Embryonic facial prominence (tissue), 1 donor: ENCODE measurements around the gene RNF220.

ENCODE experiments used
- DNase-seq: peaks from one replicate; pipeline ENCODE4 v3.0.0-alpha.2; 2016; ENCODE audit errors: extremely low spot score

Gene RNF220

GRCh38 chr1:44587796-44588460 lies 182.9 kb downstream of the RNF220 start:
- no peak for DNase-seq

GRCh38 chr1:44588551-44589210 lies 183.6 kb downstream of the RNF220 start:
- DNase-seq = no peak

- DNase-seq = no peak
Observed at GRCh38 chr1:44590475-44590874, 185.4 kb downstream of the RNF220 start.

- DNase-seq = no peak
Observed at GRCh38 chr1:44591381-44591780, 186.3 kb downstream of the RNF220 start.

- no peak for DNase-seq
Observed at GRCh38 chr1:44592208-44593145, 187.4 kb downstream of the RNF220 start.

- DNase-seq = no peak
Observed at GRCh38 chr1:44594353-44594752, 189.3 kb downstream of the RNF220 start.

- DNase-seq = no peak
Observed at GRCh38 chr1:44594871-44595735, 190.0 kb downstream of the RNF220 start.

GRCh38 chr1:44596511-44596910 lies 191.5 kb downstream of the RNF220 start:
- DNase-seq = no peak

- no peak for DNase-seq
Observed at GRCh38 chr1:44598167-44598566, 193.1 kb downstream of the RNF220 start.

- no peak for DNase-seq
Observed at GRCh38 chr1:44602634-44603628, 197.9 kb downstream of the RNF220 start.

GRCh38 chr1:44603718-44604117 lies 198.7 kb downstream of the RNF220 start:
- no peak for DNase-seq

- DNase-seq = no peak
Observed at GRCh38 chr1:44604157-44604955, 199.3 kb downstream of the RNF220 start.

- DNase-seq = no peak
Observed at GRCh38 chr1:44605914-44606615, 201.0 kb downstream of the RNF220 start.

- no peak for DNase-seq
Observed at GRCh38 chr1:44606701-44607281, 201.7 kb downstream of the RNF220 start.

- DNase-seq = no peak
Observed at GRCh38 chr1:44608141-44608540, 203.1 kb downstream of the RNF220 start.

GRCh38 chr1:44609412-44609767 lies 204.3 kb downstream of the RNF220 start:
- no peak for DNase-seq

- no peak for DNase-seq
Observed at GRCh38 chr1:44609768-44610526, 204.9 kb downstream of the RNF220 start.
